ENCODE measurements around the gene CCDC8.
"Not testable (repeated sequence)": the region's sequence is repeated elsewhere in the genome, so short reads cannot be mapped to it uniquely, and the experiment has no call there.

The CCDC8 gene

GRCh38 chr19:46397801-46398479 is 15.4 kb downstream of the CCDC8 start:
- not testable (repeated sequence) for DNase-seq

DNA sequence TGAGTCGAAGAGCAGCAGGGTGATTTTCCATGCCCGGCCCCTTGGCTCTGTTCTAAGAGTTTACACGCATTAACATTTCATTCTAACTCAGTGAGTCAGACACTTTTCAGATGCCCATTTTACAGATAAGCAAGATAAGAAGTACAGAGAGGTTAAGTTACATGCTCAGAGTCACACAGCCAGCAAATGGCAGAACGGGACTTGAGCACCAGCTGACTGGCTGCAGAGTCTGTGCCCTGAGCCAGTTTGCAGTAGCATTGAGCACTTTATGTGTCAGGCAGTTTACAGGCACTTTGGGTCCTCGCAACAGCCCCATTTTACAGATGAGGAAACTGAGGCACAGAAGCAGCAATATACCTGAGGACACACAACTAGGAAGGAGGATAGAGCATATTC is 19.0 kb downstream of the CCDC8 start:
- no peak for DNase-seq

GRCh38 chr19:46393456-46394401 is 19.6 kb downstream of the CCDC8 start:
- DNase-seq = no peak

GRCh38 chr19:46392837-46393236 is 20.5 kb downstream of the CCDC8 start:
- DNase-seq = no peak

DNA sequence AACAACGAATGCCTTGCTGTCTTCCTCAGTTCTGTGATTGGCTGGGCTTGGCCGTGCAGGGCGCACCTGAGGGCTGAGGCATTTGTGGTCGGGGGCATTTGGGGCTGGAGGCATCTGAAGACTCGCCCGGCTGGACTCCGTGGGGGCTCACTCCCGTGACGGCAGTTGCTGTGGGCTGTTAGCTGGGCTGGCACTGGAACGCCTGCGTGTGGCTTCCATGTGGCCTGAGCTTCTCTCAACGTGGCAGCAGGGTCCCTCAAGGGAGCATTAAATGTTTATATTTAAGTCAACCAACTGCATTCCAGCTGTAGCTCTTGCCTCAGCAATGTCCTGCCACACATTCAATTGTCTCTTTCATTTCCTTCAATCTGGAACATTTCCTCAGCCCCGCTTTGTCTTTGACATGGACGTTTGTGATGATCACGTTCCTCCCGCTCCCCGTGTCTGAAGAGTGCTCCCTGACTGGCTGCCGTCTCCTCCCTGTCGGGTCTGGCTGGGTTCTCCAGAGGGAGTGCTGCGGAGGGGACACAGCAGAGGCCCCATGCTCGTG is 21.0 kb downstream of the CCDC8 start:
- DNase-seq = no peak

- no peak for DNase-seq
Observed at GRCh38 chr19:46391296-46392251, 21.8 kb downstream of the CCDC8 start.

DNA sequence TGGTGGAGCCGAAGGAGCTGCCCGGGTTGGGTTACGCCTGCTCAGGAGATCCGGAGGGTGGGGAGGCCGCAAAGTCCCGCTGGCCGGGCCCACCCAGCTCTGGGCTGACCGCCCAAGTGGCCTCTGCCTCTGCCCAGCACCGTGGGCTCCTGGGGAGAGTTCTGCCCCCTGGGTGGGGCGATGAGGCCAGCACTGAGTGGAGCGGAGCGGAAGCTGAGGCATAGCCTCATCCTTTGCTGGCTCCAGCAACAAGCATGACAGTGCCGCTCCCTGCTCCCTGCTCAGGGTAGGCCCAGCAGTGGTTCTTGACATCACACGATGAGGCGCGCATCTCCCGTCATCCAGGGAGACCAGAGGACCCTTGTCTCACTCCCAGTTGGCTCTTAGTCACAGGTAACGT is 22.5 kb downstream of the CCDC8 start:
- no peak for DNase-seq

GRCh38 chr19:46390121-46390858 is 23.1 kb downstream of the CCDC8 start:
- DNase-seq = no peak

DNA sequence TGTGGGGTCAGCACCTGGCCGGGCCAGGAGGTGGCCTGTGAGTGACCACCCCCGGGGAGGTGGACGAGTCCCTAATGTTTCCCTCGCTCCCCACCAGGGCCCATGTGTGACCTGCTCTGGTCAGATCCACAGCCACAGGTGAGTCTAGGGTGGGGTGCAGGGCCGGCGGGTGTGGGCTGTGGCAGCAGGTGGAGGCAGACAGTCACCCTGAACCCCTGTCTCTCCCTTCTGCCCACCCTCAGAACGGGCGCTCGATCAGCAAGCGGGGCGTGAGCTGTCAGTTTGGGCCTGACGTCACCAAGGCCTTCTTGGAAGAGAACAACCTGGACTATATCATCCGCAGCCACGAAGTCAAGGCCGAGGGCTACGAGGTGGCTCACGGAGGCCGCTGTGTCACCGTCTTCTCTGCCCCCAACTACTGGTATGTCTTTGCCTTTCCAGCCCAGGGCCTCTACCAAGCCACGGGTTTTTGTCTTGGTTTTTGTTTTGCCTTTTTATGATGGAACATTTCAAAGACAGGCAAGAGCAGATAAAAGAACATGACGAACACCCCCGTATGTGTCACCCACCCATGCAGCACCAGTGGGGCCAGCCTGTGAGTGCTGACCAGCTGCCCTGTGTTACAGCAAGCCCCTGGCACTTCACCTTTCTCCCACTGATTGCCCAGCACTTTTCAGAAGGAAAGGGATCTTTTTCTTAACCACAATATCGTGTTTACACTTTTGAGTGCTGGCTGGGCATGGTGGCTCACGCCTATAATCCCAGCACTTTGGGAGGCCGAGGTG is 24.9 kb downstream of the CCDC8 start:
- no peak for DNase-seq

GRCh38 chr19:46387713-46388130 is 25.6 kb downstream of the CCDC8 start:
- DNase-seq = no peak

GRCh38 chr19:46386996-46387712 is 26.2 kb downstream of the CCDC8 start:
- DNase-seq = no peak

DNA sequence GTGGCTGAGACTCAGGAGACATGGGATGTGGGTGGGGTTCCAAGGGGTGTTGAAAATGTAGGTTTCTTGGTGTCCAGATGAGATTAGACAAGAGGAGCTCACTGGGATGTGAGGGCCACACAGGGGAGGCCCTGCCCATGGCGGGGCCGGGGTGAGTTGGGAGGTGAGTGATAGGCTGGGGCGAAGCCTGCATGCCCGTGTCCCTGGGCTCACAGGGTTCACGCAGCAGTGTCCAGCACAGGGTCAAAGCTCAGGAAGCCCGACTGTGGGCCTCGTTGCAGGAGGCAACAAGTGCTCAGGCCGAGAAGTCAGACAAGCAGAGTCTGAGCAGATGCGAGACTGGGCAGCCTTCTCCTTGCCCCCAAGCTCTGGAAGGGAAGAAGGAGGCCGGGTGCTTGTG is 27.2 kb downstream of the CCDC8 start:
- no peak for DNase-seq

- no peak for DNase-seq
Observed at GRCh38 chr19:46385636-46386035, 27.7 kb downstream of the CCDC8 start.

DNA sequence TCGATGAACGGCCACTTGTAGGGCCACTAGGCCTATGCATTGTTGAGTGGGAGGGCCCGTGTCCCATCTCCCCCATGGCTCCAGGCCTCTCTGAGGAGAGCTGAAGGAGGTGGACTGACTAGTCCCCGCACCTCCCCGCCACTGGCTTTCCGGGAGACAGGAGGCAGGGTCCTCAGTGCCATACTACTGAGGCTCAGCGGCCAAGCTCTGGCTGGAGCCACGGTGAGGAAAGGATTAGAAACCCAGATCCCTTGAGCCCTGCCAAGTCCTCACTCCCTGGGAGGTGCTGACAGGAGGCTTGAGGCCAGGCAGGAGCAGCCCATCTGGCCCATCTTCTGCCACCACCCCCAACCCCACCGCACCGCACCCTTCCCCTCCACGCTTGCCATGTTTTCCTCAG is 29.0 kb downstream of the CCDC8 start:
- no peak for DNase-seq

GRCh38 chr19:46383846-46384245 is 29.5 kb downstream of the CCDC8 start:
- no peak for DNase-seq

DNA sequence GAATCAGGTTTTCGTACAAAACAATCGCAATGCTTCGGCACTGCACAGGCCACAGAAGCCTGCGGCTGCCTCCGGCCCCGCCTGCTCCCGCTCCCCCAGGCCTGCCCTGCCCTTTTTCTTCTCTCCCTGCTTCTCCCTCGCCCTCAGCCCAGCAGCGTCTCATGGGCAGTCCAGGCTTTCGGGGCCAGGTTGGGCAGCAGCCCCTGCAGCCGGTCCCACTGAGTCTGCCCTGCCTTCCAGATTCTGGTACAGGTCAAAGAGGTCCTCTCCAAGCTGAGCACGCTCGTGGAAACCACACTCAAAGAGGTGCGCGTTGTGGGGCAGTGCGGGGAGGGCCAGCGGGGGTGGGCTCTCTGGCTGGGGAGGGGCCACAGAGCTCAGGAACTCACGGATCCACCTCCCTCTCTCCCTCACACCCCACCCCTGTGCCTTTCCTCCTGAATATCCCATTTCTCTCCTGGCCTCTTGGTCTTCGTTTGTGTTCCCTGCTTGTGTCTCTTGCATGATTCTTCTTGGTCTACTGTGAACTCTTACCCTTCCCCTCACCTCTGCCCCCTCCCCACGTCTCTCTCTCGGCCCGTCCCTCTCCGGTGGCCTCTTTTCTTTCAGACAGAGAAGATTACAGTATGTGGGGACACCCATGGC is 30.1 kb downstream of the CCDC8 start:
- no peak for DNase-seq

DNA sequence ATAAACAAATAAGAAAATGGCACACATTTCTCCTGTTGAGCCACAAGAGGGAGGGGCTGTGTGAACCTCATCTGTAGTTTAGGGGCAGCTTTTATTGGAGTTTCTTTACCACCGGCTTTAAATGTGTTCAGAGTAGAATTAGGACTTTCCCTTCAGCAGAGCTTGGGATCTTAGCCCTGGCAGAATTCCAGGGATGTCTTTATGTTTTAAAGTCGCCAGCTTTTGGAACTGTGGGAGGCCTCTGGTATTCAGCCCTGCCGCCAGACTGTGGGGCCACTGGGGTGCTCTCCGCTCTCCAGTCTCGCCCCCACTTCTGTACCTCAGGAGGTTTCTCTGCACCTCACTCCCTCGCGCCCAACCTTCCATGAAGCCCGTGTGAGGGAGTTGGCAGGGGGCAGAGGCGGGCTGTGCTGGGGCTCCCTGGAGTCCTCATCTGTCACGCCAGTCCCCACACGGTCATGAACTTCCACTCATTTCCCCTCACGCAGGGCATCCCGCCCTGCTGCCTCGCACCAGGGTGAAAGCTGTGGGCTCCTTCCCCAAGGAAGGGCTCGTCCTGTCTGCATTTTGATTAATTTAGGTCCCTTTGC is 31.5 kb downstream of the CCDC8 start:
- DNase-seq = no peak

DNA sequence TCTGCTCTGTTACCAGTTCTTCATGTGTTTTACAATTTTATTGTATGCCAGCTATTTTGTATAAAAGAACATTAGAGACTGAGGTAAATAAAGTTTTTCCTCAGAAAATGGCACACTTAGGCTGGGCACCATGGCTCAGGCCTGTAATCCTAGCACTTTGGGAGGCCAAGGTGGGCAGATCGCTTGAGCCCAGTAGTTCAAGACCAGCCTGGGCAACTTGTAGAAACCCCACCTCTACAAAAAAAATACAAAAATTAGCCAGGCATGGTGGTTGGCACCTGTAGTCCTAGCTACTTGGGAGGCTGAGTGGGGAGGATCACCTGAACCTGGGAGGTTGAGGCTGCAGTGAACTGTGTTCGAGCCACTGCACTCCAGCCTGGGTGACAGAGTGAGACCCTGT is 32.0 kb downstream of the CCDC8 start:
- DNase-seq = no peak

GRCh38 chr19:46380690-46381089 is 32.7 kb downstream of the CCDC8 start:
- no peak for DNase-seq

All from activated gamma-delta T cell (primary cell).